ENCODE measurements around the gene ADAD1.

ADAD1 gene

GRCh38 chr4:122456231-122457116, 77.7 kb downstream of the ADAD1 start, which contains the start of gene IL2:
TSS of gene IL2 (minus strand) at chr4:122456725. CDS start at chr4:122456440, 285 bp downstream.
- DNase-seq = peak; percentile 72

- no peak for DNase-seq
These were observed 79.8 kb downstream of the ADAD1 start for GRCh38 chr4:122458625-122459024.

GRCh38 chr4:122469457-122469856, 90.6 kb downstream of the ADAD1 start:
- DNase-seq = no peak

GRCh38 chr4:122475233-122475632, 96.4 kb downstream of the ADAD1 start:
- DNase-seq = no peak

- no peak for DNase-seq
These were observed 97.3 kb downstream of the ADAD1 start for GRCh38 chr4:122476126-122476525.

- DNase-seq = no peak
These were observed 97.9 kb downstream of the ADAD1 start for GRCh38 chr4:122476745-122477144.

Measured in NCI-H748 treated with DMSO at 0.1 percent for 48 hours (cell line).